ENCODE data around the gene OPTN.
"Not testable (repeated sequence)": the region's sequence is repeated elsewhere in the genome, so short reads cannot be mapped to it uniquely, and the experiment has no call there.

The OPTN gene

GRCh38 chr10:13099666-13100348, at the start of gene OPTN:
Gene OPTN, plus strand, starts transcription at chr10:13100163. Its CDS starts 8,960 bp downstream, at chr10:13109123.
- ATAC-seq (ENCODE audit: low read depth) (peak; percentile 85), DNase-seq (ENCODE audit: low spot score in 2 of 2) (peak; percentile 63 to 67)
- Mint-ChIP-seq H3K9me3 (no peaks in the 10 kb centered on the region), H3K27me3 (no peaks in the 10 kb centered on the region), H3K27ac (peak within 1 kb of the TSS; percentile 91), H3K4me1 (peaks cover 18% of the 10 kb centered on the region), H3K4me3 (peak within 1 kb of the TSS; percentile 89), H3K36me3 (no peaks in the 10 kb centered on the region)

- ATAC-seq (ENCODE audit: low read depth) = no peak
- no peaks in the 10 kb centered on the region for H3K36me3 Mint-ChIP-seq
- no peak for DNase-seq (ENCODE audit: low spot score in 2 of 2)
- no peak overlapping the region for H3K4me3 Mint-ChIP-seq
- H3K27ac Mint-ChIP-seq = no peak overlapping the region
- no peaks in the 10 kb centered on the region for H3K9me3 Mint-ChIP-seq
- H3K4me1 Mint-ChIP-seq = no peaks in the 10 kb centered on the region
- peaks cover 12% of the 10 kb centered on the region for H3K27me3 Mint-ChIP-seq
These were observed 48.8 kb upstream of the OPTN start for GRCh38 chr10:13051126-13051694.

- ATAC-seq (ENCODE audit: low read depth); H3K4me1 Mint-ChIP-seq; H3K27ac Mint-ChIP-seq; H3K4me3 Mint-ChIP-seq; H3K9me3 Mint-ChIP-seq; H3K36me3 Mint-ChIP-seq; DNase-seq (ENCODE audit: low spot score in 2 of 2): not testable (repeated sequence)
- H3K27me3 Mint-ChIP-seq = peaks cover 14% of the 10 kb centered on the region
These were observed 46.8 kb upstream of the OPTN start for GRCh38 chr10:13053208-13053607.

DNA sequence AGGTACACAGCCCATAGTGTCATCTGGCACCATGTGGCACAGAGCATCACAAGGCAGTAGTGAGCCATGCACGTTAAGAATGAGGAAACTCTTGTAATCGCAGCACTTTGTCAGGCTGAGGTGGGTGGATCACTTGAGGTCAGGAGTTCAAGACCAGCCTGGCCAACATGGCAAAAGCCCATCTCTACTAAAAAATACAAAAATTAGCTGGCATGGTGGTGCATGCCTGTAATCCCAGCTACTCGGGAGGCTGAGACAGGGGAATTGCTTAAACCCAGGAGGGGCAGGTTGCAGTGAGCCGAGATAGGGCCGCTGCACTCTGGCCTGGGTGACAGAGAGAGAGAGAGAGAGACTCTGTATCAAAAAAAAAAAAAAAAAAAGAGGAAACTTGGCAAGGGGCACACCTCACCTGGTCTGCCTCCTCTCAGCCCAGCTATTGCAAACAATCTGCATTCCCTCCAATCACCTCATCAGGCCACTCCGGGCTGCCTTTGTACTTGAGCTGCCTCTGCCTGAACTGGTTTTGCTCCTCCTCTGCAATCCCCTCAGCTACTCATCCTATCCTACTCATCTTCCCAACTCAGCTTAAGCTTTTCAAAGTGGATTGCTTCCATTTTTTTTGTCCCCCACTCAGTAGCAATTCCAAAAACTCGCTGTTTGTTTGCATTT, 46.0 kb upstream of the OPTN start:
- H3K4me1 Mint-ChIP-seq = no peaks in the 10 kb centered on the region
- no peak overlapping the region for H3K27ac Mint-ChIP-seq
- DNase-seq (ENCODE audit: low spot score in 2 of 2) (no peak), ATAC-seq (ENCODE audit: low read depth) (no peak)
- no peaks in the 10 kb centered on the region for H3K36me3 Mint-ChIP-seq
- no peak overlapping the region for H3K4me3 Mint-ChIP-seq
- H3K9me3 Mint-ChIP-seq = no peaks in the 10 kb centered on the region
- H3K27me3 Mint-ChIP-seq = peaks cover 14% of the 10 kb centered on the region

GRCh38 chr10:13054844-13055243, 45.1 kb upstream of the OPTN start:
- H3K36me3 Mint-ChIP-seq = no peaks in the 10 kb centered on the region
- no peak overlapping the region for H3K4me3 Mint-ChIP-seq
- ATAC-seq (ENCODE audit: low read depth) (no peak), DNase-seq (ENCODE audit: low spot score in 2 of 2) (no peak)
- H3K4me1 Mint-ChIP-seq = no peaks in the 10 kb centered on the region
- H3K27me3 Mint-ChIP-seq = peaks cover 19% of the 10 kb centered on the region
- no peaks in the 10 kb centered on the region for H3K9me3 Mint-ChIP-seq
- H3K27ac Mint-ChIP-seq = no peak overlapping the region

- ATAC-seq (ENCODE audit: low read depth) (no peak), DNase-seq (ENCODE audit: low spot score in 2 of 2) (no peak)
- Mint-ChIP-seq H3K36me3 (no peaks in the 10 kb centered on the region), H3K4me3 (no peak overlapping the region), H3K9me3 (no peaks in the 10 kb centered on the region), H3K27me3 (peaks cover 25% of the 10 kb centered on the region), H3K27ac (no peak overlapping the region), H3K4me1 (no peaks in the 10 kb centered on the region)
These were observed 43.4 kb upstream of the OPTN start for GRCh38 chr10:13056456-13057077.

GRCh38 chr10:13062803-13063202, 37.2 kb upstream of the OPTN start:
- Mint-ChIP-seq H3K9me3 (peaks cover 2% of the 10 kb centered on the region), H3K4me3 (no peak overlapping the region), H3K4me1 (peaks cover 3% of the 10 kb centered on the region), H3K27ac (no peak overlapping the region), H3K36me3 (no peaks in the 10 kb centered on the region), H3K27me3 (peaks cover 25% of the 10 kb centered on the region)
- DNase-seq (ENCODE audit: low spot score in 2 of 2) = no peak
- no peak for ATAC-seq (ENCODE audit: low read depth)

DNA sequence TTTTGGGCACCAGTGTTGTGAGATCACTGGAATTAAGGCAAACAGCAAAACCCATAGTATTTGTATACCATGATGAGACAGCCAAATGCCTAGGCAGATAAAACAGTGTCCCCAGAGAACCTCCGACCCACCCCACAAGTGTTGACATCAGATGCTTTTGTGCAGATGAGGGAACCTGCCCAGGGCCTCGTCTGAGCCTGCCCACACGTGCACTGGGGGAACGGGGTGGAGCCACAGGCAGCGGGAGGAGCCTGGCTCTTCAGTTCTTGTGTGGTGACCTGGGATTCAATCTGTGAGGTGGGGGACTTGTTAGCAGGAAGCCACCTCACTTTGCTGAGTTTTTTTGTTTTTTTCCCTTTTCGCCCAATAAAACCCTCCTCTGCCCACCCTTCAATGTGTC, 33.4 kb upstream of the OPTN start:
- Mint-ChIP-seq H3K4me1 (peaks cover 3% of the 10 kb centered on the region), H3K4me3 (no peak overlapping the region), H3K9me3 (peaks cover 3% of the 10 kb centered on the region), H3K27ac (no peak overlapping the region), H3K27me3 (peaks cover 13% of the 10 kb centered on the region), H3K36me3 (no peaks in the 10 kb centered on the region)
- ATAC-seq (ENCODE audit: low read depth) (no peak), DNase-seq (ENCODE audit: low spot score in 2 of 2) (no peak)

GRCh38 chr10:13067431-13067830, 32.5 kb upstream of the OPTN start:
- DNase-seq (ENCODE audit: low spot score in 2 of 2) (no peak), ATAC-seq (ENCODE audit: low read depth) (no peak)
- Mint-ChIP-seq H3K4me1 (peaks cover 3% of the 10 kb centered on the region), H3K9me3 (peaks cover 3% of the 10 kb centered on the region), H3K4me3 (no peak overlapping the region), H3K27me3 (peaks cover 15% of the 10 kb centered on the region), H3K36me3 (no peaks in the 10 kb centered on the region), H3K27ac (no peak overlapping the region)

DNA sequence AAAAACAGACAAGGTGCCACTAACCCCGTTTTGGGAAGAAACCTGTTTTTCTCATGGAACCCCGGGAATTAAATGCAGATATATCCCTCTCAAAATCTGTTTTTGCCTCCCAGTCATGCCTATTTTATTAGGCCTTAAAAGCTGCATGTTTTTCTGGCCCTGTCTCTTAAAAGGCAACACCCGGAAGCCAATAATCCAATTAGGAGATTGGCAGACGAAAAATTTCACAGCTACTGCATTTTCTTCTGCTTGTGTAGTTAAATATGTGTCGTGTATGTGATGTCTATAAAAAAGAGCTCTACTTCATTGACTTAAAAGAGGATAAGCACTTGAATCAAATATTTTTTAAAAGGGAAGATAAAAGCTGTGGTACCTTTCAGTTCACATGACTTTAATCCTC, 31.9 kb upstream of the OPTN start:
- no peak for DNase-seq (ENCODE audit: low spot score in 2 of 2)
- H3K9me3 Mint-ChIP-seq = peaks cover 3% of the 10 kb centered on the region
- peaks cover 3% of the 10 kb centered on the region for H3K4me1 Mint-ChIP-seq
- H3K27me3 Mint-ChIP-seq = peaks cover 15% of the 10 kb centered on the region
- H3K4me3 Mint-ChIP-seq = no peak overlapping the region
- no peak overlapping the region for H3K27ac Mint-ChIP-seq
- no peak for ATAC-seq (ENCODE audit: low read depth)
- H3K36me3 Mint-ChIP-seq = no peaks in the 10 kb centered on the region

DNA sequence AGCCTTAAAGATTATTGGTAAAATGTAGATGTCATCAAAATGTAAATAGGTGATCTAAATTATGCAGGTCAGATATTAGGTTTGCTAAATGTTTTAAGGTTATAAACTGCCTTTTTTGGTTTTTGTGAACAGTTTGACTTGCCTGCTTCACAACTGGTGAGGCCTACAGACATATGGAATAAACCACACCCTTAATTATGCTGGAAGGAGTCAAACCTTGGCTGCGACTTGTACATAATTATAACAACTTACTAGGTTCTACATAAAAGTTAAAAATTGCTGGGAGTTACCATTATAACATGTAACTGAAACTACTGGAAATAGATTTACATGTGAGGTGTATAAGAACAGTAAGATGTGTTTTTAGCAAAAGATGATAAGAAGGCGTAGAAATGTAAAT, 31.5 kb upstream of the OPTN start:
- peaks cover 1% of the 10 kb centered on the region for H3K9me3 Mint-ChIP-seq
- H3K4me3 Mint-ChIP-seq = no peak overlapping the region
- peaks cover 12% of the 10 kb centered on the region for H3K27me3 Mint-ChIP-seq
- no peaks in the 10 kb centered on the region for H3K4me1 Mint-ChIP-seq
- H3K36me3 Mint-ChIP-seq = no peaks in the 10 kb centered on the region
- ATAC-seq (ENCODE audit: low read depth) (no peak), DNase-seq (ENCODE audit: low spot score in 2 of 2) (no peak)
- no peak overlapping the region for H3K27ac Mint-ChIP-seq

GRCh38 chr10:13072339-13072738, 27.6 kb upstream of the OPTN start:
- DNase-seq (ENCODE audit: low spot score in 2 of 2) (no peak), ATAC-seq (ENCODE audit: low read depth) (no peak)
- Mint-ChIP-seq H3K4me3 (no peak overlapping the region), H3K36me3 (no peaks in the 10 kb centered on the region), H3K27ac (no peak overlapping the region), H3K9me3 (peaks cover 1% of the 10 kb centered on the region), H3K27me3 (peaks cover 12% of the 10 kb centered on the region), H3K4me1 (no peaks in the 10 kb centered on the region)

DNA sequence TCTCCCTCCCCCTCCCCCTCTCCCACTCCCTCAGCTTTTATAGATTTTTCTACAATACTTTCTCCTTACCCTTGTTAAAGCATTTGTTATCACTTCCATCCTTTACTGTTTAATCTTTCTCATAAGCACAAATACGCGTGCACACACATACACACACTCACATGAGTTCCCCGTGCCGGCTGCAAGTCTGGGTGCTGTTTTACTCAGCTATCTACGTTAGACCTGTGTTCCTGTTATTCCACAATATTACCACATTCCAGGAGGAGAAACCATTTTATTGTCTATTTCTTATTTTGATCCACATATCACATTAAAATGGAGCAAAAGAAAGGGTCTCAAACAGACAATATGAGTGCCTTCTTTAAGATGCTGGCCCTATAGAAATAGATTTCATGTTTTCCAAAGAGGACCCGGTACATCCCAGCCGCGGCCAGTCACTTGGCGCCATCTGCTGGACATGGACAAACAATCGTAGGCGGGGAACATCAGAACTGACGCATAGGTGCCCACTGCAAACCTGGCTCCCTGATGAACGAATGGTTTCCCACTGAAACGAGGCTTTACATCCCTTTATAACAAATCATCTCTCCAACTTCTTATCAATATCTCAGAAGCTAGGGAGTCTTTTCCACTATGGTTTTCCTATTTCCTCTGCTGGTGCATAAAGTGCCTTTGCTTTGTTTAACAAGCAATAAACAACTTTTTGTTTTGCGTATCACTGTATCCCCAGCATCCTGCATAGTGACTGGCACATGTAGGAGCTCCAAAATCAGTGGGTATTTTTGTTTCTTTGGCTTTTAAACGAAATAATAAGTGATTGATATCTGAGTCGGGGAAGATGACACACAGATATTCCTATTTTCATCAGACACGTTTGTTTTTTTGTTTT, 25.2 kb upstream of the OPTN start:
- ATAC-seq (ENCODE audit: low read depth) (peak; percentile 70), DNase-seq (ENCODE audit: low spot score in 2 of 2) (peak; percentile 26 to 36)
- peaks cover 8% of the 10 kb centered on the region for H3K9me3 Mint-ChIP-seq
- peaks cover 12% of the 10 kb centered on the region for H3K27me3 Mint-ChIP-seq
- no peak overlapping the region for H3K27ac Mint-ChIP-seq
- H3K4me1 Mint-ChIP-seq = no peaks in the 10 kb centered on the region
- H3K36me3 Mint-ChIP-seq = peaks cover 4% of the 10 kb centered on the region
- no peak overlapping the region for H3K4me3 Mint-ChIP-seq
